Measurements from ENCODE around the gene TOR1AIP2.

GRCh38 chr1:179923029-179923428 lies 45.4 kb upstream of the TOR1AIP2 start:
- TF ChIP-seq CTCF (conservative IDR thresholded peaks at IDR 0.05; ENCODE audit: low read depth, low read length) (no peak), EZH2 (IDR thresholded peaks at IDR 0.05; ENCODE audit: borderline replicate concordance, low read depth, low read length, poor library complexity, severe bottlenecking) (no peak)

All from A673 (cell line).